ENCODE measurements around the gene PUDP.

The PUDP gene

DNA sequence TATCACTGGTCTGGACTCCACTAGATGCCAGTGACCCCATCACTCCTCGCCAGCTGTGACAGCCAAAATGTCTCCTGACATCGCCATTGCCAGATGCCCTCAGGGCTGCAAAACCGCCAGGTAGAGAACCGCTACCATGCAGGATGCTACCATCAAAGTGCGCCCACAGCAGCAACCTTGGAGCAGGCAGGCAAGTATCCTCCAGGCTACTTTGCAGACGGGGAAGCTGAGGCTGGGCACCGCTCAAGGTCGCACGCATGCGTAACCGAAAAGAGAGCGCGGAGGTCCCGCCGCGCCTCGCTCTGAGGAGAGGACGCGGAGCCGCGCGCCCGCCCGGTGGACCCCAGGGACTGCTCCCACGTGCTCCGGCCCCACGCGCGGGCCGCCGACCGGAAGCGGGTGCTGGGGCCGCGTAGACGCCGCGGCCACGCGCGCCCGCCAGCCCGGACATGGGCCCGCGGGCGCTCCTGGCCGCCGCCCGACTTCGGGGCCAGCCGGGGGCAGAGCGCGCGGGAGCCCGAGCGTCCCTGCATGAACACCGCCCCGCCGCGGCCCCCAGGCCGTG lies 458 bp downstream of the PUDP start, which contains the start of gene STS:
TSS of gene STS (plus strand) at position 300 of the 565 bp plus-strand sequence. CDS start 105,488 bp downstream, outside the sequence.
- in situ Hi-C loops (cut with HindIII; ENCODE audit: low sequenced_read_pairs) = no loop called here

DNA sequence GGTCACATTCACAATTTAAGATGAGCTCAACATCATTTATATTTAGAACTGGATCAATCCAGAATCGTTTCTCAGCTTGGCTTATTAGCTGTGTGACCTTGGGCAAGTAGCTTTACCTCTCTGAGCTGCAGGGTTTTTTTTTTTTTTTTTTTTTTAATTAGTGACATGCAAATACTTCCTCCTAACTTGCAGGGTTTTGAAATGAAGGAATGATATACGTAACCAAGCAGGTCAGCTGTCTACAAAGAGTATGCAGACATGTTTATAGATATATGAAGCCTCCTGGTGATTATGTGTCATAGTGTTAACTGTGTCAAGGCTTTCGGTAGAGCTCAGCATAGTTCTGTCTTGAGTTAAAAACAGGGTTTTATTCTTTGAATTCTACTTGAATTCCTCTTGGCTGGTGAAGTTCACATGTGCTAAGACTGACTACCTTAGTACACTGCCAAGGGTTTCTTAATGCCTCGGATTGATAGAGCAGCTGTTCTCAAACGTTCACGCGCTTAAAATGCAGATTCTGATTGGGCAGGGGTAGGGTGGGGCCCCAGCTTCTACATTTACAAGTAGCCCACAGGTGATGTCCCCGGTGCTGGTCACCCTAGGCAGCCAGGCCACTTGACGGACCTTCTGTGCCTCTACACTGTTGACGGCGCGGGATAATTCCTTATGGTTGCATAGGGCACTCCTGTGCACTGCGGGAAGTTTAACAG lies 1.1 kb downstream of the PUDP start:
- in situ Hi-C loops (cut with HindIII; ENCODE audit: low sequenced_read_pairs) = no loop called here

DNA sequence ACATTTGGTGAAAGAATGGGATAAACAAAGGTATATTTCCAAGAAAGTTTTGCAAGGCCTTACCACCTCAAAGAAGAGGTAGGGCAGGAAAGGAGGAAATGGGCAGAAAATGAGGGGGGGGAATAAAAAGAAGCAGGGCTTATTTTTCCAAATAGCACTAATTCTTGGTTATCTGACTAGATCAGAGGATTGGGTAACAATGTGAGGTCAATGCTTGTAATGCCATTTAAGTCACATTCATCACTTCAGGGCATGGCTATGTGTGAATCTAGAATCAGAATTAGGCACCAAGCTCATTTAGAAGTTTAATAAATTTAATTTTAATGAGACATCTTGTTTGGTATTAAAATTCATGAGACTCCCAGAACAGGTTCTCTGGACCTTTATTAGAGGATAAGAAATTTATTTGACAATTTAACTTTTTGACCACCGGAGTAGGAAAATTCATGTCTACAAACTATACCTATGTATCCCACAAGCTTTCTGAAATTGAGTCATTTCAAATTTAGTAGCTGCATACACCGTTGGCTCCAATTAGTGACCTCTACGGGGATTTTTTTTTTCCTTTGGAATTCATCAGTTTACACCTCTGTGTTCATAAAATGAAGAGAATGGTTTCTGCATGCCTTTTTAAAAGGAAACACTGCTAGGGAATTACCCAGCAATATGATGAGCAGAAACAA lies 1.8 kb downstream of the PUDP start:
- in situ Hi-C loops (cut with HindIII; ENCODE audit: low sequenced_read_pairs) = no loop called here

DNA sequence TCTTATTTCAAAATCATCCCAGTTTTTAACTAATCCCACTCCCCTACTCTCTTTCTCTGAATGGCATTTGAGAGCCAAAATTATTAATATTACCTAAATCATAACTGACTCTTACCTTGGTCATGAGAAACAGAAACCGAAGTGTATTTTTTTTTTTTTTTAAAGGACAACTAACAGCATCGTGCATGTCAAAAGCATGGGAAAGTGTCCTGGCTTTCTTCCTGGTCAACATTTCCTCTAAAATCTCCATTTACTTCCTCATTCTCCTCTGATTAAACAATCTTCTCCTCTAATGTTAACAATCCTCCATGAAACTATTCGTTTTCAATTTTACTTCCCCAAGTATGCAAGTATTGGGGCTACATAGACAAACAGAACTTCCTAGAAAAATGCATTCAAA lies 2.5 kb downstream of the PUDP start:
- in situ Hi-C loops (cut with HindIII; ENCODE audit: low sequenced_read_pairs) = no loop called here

DNA sequence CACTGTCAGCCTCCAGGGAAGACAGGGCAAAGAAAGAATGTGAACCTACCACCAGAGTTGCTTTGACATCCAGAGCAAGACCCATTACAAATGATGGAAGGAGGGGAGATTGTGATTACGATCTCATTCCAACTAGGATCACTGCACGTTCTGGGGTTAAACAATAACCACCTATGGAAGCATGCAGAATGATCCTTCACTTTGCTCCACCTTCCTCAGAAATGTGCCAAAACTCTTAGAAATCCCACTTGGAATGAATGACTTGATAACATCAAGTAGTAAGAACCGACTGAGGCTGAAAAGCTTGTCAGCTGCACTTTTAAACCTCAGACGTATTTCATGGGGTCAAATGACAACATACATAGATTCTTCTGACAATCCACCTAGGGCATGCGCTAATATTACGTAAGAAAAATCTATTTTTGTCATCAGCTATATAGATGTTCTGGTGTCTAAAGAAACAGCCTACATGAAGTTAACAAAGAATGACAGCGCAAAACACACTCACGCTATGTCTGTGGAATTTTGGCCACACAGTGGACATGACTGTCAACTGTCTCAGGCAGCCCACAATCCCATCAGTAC lies 3.9 kb downstream of the PUDP start:
- in situ Hi-C loops (cut with HindIII; ENCODE audit: low sequenced_read_pairs) = no loop called here

DNA sequence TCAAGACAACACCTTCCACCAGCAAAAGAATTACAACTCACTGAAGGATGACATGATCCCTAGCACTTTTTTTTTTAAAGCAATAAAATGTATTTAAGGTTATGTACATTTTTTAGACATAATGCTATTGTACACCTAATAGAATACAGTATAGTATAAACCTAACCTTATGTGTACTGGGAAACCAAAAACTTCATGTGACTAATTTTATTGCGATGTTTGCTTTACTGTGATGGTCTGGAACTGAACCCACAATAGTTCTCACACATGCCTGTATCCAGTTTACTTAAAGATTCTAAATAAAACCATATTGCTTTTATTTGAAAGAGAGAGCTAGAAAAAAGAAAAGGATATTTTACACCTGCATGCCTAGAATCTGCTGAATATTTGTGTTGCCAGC lies 4.9 kb downstream of the PUDP start:
- in situ Hi-C loops (cut with HindIII; ENCODE audit: low sequenced_read_pairs) = no loop called here

DNA sequence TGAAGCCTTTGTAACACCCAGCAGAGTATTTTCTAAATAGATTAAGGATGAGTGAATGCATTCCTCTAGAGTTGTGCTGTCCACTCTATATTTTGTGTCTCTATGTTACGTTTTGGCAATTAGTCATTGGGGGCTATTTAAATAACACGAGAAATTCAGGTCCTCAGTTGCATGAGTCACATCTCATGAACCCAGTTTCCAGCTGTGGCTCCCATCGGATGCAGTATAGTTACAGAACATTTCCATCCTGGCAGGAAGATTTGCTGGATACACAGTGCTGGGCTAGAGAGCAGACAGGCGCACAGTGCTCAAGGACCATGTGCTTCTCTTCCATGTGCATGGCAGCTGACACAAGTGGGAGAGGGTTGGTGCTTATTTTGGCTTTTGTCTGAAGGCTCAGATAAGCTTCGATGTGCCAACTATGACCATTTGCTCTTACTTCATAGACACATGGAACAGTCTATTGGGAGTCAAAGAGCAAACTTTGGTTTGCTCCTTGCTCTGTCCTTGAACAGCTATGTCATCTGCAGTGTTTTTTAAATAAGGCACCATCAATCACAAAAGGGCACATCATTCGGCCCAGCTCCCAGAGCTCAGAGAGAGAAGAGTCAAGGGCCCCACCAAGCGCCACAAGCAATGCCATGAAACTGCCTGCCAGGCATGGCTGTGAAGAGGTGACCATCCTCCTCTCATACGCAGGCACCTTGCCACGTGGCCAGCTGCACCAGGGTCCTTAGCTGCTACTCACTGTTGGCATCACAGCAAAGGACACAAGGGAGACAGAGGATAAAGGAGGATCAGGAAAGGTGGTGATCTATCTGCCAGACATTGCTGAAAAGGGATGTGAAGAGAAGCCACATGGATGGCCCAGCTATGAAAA lies 8.5 kb downstream of the PUDP start:
- in situ Hi-C loops (cut with HindIII; ENCODE audit: low sequenced_read_pairs) = no loop called here

DNA sequence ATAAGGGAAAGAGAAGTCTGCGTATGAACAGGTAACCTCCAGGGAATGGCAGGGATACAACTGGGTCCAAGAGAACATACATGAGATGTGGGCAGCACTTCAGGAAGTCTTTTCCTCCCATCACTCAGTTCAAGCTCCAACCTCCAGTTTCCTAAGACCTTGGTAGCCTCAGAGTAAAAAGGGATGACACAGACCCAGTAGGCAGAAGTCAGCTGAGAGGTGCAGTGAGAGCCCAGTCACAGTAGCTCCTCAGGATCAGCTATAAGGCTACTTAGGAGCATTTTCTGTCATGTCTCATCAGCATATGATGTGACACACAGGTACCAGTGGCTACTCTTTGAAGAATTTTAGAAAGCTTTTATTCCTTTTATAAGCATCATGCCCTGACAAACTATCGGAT lies 13.0 kb downstream of the PUDP start:
- in situ Hi-C loops (cut with HindIII; ENCODE audit: low sequenced_read_pairs) = no loop called here

DNA sequence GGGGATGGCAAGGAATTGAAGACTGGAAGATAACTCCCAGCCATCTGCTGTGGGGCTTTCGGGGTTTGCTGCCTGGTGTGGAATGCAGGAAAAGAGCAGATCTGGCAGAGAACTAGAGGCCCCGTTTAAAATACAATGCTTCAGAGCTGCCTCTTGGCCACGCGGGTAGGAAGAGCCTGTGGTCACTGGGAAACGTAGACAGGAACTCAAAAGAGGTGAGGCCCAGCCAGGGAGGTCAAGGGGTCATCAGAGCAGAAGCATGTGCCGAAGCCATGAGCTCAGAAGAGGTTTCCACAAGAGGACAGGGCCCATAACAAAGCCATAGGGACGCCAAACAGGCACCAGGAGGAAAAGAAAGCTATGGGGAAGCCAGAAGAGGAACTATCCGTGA lies 14.9 kb downstream of the PUDP start:
- in situ Hi-C loops (cut with HindIII; ENCODE audit: low sequenced_read_pairs) = no loop called here

DNA sequence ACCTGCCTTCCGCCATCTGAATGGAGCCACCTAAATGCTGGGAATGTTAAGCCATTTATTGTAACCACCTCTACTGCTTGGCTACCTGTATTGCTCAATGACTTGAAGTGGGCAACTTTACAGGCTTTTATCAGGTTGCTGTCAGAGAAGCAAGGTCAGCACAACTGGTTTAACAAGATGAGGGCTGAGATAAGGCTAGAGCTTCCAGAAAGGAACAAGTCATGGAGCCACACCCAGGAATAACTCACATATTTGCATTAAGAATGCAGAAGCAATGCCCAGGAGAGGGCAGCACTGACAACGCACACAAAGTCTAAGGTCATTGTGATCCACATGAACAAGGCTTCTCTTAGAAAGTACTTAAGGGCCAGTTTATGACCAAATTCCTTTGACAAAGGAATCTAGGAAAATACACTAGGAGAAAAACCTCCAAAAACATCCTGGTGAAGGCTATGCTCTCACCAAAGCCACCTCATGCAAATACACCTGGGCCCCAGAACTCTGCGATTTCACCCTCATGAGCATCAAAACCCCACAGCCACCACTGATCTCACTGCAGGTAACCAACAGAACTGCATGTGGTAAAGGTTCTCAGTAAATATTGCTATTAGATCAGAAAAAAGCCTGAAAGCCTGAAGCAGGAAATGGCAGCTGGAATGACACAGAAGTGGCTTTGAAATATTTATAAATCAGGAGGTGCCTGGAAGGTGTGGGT lies 15.5 kb downstream of the PUDP start:
- in situ Hi-C loops (cut with HindIII; ENCODE audit: low sequenced_read_pairs) = no loop called here

DNA sequence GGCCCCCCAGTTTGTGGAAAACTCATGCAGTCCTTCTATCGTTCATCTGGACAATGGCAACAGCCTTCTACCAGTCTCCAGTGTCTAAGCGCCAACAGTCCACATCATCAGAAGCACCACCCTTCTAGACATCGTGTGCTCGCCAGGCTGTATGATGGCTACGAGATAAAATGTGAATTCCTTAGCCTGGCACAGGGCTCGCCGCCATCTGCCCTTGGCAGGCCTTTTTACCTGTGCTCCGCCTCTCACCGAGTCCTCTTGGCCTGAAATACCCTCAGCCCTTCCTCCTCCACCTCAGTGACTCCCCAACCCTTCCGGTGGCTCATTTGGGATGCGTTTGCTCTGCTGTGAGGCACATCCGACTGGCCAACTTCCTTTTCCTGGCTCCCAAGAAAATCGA lies 16.3 kb downstream of the PUDP start:
- in situ Hi-C loops (cut with HindIII; ENCODE audit: low sequenced_read_pairs) = no loop called here

DNA sequence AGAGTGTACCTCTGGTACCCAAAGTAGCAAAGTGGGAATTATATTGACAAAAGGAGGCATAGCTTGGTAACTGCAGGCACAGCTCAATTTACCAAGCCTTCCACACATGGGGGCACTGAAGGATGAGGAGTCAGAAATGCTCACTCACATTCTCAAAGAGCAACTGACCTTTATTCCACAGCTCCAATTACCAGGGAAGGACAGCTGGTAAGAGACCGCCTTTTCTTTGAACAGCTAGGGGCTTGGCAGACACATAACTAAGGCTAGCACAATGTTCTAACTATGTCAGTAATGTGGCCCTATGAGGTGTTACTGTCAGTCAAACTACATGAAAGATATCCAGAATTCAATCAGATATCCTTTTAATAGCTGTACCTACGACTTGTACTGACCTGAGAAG lies 20.9 kb downstream of the PUDP start:
- in situ Hi-C loops (cut with HindIII; ENCODE audit: low sequenced_read_pairs) = no loop called here

DNA sequence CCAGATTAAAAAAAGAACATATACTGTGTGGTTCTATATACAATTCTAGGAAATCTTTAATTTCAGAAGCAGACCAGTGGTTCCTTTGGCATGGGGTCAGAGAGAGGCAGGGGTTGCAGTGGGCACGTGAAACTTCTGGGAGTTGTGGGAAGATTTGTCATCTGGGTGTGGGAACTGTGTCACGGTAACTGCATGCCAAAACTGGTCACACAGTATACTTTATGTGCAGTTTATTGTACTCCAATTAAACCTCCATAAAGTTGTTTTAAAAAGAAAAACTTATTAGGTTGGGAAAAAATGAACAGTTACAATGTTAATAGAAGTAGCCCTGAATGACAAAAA lies 27.1 kb downstream of the PUDP start:
- in situ Hi-C loops (cut with HindIII; ENCODE audit: low sequenced_read_pairs) = no loop called here

DNA sequence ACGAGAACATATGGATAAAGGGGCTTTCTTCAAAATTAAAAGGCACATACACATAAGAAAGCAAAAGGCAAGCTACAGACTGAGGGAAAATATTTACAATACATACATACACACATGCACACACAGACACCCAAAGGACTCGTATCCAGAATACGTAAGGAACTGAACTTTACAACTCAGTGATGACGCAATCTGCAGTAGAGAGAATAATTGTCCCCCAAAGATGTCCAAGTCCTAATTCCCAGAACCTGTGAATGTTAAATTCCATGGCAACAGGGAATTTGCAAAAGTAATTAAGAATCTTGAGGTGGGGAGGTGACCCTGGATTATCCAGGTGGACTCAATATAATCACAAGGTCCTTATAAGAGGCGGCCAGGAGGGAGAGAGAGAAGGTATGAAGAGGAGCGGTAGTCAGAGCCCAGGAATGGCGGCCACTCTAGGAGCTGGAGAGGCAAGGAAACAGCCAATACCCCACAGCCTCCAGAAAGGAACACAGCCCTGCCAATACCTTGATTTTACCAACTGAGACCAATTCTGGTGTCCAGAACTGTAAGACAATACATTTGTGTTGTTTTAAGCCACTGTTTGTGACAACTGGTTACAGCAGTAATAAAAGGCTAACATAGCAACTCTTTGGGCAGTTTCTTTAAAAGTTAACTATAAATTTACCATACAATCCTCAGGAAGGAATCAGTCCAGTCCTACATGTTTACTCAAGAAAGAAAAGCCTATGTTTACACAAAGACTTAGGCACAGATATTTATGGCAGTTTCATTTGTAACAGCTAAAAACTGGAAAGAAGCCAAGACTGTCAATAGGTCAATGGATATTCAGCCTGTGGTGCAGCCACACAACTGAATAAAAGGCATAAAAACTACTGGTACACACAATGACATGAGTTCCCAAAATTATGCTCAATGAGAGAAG lies 27.7 kb downstream of the PUDP start:
- in situ Hi-C loops (cut with HindIII; ENCODE audit: low sequenced_read_pairs) = no loop called here

DNA sequence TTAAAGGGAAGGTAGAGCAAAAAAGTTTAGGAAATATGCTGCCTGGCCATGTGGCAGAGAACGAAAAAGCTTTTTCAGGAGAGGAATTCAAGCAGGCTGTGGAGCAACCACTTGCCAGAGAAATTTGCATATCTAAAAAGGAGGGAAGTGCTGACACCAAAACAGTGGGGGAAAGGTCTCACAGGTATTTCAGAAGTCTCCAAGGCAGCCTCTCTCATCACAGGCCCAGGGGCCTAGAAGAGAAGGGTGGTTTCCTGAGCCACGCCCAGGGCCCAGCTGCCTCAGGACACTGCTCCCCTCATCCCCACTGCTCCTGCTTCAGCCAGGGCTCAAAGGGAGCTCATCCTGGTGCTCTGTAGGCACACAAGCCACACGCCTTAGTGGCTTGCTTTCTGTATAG lies 30.4 kb downstream of the PUDP start:
- in situ Hi-C loops (cut with HindIII; ENCODE audit: low sequenced_read_pairs) = no loop called here

DNA sequence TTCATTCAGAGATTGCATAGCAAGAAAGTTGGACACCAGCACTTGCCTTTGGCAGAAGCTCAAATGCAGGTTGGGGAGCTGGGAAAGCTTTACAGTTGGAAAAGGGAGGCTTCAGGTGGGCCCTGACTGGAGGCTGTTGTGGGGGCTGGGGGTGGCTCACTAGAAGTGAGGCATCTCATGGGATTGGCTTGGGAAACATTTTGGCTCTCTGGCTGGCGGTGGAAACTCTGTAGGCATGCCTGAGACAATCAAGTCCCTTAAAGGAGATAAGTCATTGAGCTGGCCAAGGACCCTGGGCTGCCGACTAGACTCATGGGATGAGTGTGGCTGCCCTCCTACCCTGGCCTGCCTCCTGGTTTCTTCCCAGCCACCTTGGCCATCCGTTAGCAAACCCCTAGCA lies 31.9 kb downstream of the PUDP start:
- in situ Hi-C loops (cut with HindIII; ENCODE audit: low sequenced_read_pairs) = no loop called here

DNA sequence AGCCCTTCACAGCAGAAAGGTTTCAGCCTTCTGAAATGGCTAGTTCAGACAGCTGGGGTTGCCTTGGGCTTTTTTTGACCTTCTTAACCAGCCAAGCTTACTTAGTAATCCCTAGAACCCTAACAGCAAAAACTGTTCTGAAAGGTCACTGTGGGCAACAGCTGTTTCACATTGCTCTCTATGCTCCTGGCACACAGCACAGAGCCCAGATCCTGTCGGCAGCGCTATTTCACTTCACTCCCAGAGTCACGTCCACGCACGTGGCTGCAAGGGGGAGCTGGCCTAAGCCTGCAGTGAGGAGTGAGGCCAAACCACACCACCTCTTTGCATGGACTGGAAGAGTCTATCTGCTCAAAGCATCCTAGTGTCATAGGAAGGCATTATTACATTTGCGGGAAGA lies 32.4 kb downstream of the PUDP start:
- in situ Hi-C loops (cut with HindIII; ENCODE audit: low sequenced_read_pairs) = no loop called here

DNA sequence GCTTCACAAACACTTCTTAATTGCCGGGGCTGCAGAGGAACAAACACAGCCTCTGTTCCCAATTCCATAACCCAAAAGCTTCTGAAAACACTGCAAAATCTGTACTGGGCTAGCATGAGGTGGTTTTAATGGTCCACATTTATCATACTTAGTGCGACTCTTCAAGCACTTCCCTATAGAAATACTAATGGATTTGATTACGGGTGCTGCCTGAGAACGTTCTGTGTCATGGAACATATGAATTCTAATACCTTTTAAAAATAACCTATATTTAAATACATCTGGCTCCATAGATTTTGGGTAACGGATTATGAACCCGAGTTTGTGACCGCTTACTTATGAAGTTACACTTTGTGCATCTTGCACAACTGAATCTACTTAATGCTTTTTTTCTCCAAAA lies 35.9 kb downstream of the PUDP start:
- in situ Hi-C loops (cut with HindIII; ENCODE audit: low sequenced_read_pairs) = no loop called here

DNA sequence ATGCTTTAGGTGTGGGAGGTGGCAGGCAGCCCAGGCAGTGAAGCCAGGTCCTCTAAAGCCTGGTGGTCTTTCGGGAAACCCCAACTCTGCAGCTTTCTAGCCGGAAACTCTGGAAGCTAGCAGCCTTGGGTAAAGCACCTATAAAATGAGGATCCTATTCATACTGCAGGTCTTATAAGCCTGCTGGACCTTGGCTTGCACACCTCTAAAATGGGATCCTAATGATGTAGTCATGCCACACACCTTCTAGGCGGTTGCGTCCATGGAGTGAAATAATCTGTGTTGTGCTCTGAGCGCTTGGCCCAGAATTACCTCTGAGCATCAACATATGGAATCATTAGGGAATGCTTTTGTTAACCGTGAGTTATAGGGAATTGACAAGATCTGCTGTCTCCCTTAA lies 36.4 kb downstream of the PUDP start:
- in situ Hi-C loops (cut with HindIII; ENCODE audit: low sequenced_read_pairs) = no loop called here

Measured in DLD1 (cell line).